CD4-positive, alpha-beta T cell treated with Interleukin-6 at 100 ng/mL for 8 hours (primary cell): Measurements from ENCODE around the gene FOXG1.

ENCODE experiments used
- DNase-seq: peaks from one replicate; pipeline ENCODE4 v3.0.0-alpha.2; 2020; ENCODE audit warnings: mixed read lengths, low spot score

The FOXG1 gene

DNA sequence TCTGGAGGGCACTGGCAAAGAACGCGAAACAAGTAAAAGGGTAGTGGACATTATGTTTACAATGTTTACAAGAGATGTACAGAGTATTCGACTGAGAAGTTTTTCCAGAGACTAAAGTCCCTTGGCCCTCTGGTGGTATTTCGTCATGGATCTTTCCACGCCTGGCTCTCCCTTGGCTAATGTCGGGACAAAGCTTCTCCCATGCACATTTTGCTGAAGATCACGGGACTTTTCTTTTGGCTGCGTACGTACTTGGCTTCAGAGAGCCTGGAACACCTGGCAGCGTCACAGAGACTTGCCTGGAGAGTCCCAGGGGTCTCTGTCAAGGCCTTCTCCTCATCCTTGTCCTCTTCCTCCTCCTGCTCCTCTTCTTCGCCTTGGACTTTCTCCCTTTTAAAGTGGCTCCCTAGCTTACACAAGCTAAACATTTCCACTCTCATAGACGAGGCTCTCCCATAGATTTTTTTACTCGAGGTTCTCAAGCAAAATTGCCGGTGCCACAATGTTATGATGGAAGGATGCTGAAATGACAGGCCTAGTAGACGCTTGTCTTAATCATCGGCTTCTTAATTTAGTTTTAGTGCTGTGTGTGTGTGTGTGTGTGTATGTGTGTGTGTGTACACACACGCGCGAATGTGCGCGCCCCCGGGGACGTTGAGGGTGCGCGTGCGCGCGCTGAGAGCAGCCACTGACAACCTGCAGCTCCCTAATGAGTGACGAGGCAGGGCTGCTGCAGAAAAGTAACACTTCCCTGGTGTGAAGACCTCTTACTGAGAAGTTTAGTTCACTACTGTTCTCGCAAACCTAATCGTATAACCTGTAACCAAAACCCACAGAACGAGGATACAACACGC is 4.9 kb upstream of the FOXG1 start:
- DNase-seq: no peak

DNA sequence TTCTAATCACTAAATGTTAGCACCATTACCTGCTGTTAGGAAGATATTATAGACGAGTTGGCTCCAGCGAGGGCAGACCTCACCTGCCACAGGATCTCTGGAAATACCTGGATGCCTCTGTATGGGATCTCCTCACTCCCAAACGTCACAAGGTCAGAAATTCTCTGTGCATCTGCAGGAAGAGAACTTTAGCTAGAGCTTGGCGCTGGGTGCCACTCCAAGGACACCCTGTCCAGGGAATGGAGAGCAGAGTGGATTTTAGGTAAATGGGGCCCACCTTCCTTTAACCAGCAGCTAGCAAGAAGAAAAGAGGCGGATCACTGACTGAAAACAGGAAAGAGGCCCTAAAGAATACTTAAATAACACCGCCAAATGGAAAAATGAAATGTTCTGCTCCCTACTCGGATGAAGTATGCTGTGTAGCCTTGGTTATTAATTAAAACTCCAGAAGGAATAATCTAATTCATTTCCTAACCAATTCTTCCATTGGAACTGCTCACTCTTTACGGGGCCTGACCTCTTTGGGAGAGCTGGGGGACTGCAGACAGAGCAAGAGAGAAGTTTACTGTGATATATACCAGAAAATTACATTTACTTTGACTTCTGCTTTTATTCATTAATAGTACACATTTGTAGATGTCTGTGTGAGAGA is 4.2 kb upstream of the FOXG1 start:
- DNase-seq: no peak

DNA sequence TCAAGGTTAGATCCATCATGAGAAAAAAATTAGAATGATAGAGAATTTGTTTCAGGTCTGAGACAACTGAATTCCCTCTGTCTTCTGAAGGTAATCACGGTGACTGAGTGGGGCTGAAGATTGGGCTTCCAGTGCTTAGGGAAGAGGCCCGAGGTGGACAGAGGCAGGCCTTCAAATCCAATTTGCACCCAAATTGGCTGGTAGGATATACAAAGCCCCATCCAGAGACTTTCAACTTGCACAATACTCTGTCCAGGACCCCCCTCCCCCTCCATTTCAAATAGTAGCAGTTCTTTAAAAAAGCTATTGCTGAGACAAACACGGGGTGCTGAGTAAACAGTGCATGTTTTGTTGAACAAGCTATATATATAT is 3.6 kb upstream of the FOXG1 start:
- no peak for DNase-seq

DNA sequence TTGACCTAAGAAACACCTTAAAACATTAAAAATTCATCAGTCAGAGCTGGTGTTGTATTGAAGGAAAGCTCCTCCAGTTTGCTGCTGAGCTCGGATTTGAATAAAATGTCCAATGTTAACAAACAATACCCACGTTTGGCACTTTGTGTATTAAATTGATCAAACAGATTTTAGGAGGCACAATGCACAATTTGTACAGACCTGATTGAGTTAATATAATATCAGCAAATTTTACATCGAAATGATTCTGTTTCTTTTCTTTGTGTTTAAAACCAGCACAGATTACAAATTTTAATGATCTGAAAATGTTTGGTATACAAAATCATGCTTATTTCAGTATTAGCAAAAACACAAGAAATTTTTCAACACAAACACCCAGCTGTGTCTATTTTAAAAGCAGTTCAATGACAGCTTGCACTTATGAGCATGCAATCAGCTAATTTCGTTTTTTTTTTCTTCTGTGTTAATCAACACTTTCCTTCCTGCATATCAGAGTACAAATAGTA is 2.8 kb upstream of the FOXG1 start:
- DNase-seq: no peak

DNA sequence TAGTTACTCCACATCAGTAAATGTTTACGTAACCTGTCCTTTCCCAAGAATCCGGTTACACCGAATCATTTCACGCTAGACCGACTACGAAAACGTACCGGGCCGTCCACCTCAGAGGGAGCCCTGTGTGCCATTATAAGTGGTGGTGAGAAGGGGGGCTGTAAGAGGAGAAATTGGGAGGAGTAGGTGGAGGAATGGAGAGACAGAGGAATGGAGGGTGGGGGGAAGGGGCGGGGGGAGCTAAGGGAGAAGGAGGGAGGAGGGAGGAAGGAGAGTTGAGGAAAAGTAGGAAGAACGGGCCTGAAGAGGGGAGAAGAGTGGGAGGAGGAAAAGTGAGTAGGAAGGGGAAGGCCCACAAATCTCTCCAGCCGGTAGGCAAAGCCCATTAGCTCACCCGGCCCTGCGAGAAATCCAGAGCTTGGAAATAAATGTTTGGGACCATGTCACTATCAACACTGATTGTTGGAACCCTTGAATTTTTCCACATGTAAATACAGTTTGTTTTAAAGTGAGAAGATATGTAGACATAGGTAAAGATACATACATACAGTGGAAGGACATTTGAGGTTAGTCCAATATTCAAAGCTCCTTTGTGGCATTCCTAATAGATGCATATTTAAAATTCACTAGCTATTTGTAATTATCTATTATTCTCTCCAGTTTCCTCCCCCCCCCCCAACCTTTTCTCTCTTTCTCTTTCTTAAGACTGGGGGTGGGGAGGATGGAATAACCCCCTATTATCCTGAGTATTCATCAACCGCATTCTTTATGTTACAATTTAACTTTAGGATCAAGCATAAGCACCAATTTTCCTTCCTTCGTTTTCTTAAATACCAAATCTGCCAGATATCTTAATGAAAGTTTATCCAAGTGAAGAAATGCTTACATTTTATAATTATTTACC is 2.1 kb upstream of the FOXG1 start:
- no peak for DNase-seq

DNA sequence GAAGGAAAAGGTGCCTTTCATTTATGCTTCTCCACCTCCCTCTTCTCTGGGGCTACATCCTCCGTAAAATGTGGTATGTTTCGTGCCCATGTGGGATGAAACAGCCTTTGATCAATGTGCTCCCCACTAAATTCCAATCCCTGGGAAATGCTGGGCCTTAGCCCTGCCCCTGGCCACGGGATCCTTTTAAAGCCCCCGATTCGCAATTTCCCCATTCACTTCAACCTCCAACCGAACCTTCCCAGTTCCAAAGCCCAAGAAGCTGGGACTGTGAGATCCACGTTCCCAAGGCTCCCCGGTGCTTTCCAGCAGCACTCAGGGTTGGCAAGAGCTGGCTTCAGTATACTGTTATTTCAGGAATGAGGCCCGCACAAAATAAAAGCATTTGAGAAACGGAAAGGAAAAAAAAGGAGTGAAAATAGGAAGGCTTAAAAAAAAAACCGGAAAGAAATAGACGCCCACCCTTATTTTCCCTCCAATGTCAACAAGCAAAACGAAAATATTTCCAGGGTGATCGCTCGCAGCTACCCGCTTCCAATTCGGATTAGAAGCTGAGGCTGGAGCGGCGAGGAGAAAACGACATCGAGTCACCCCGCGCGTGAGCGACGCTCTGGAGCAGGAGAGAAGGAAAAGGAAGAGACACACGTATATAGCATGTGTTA is 1.3 kb upstream of the FOXG1 start:
- DNase-seq: no peak

DNA sequence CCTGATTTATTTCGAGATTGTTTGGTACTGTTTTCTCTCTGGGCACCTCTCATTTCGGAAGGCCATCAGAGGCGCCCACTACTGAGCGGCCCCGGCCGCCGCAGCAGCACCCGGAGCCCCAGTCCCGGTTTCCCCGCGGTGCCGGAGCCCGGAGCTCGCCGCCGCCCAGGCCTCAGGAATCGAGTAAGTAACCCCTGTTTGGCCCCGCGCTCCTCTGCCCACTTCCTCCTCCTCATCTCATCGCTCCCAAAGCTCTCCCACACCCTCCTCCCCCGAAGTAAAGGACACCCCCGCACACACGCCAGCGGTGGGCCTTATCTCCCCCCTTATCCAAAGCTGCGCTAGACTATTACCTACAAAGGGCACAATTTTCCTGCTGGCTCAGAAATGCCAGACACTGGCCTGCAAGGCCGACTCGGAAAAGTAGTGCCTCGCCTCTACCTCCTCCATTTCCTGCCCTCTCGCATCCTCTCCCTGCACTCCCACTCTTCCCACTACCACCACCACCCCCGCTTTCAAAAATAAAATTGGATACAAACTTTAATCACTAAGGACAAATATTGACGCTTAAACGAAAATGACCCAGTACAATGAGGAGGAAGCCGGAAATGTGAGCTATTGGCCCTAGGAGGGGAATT is 637 bp upstream of the FOXG1 start:
- no peak for DNase-seq

DNA sequence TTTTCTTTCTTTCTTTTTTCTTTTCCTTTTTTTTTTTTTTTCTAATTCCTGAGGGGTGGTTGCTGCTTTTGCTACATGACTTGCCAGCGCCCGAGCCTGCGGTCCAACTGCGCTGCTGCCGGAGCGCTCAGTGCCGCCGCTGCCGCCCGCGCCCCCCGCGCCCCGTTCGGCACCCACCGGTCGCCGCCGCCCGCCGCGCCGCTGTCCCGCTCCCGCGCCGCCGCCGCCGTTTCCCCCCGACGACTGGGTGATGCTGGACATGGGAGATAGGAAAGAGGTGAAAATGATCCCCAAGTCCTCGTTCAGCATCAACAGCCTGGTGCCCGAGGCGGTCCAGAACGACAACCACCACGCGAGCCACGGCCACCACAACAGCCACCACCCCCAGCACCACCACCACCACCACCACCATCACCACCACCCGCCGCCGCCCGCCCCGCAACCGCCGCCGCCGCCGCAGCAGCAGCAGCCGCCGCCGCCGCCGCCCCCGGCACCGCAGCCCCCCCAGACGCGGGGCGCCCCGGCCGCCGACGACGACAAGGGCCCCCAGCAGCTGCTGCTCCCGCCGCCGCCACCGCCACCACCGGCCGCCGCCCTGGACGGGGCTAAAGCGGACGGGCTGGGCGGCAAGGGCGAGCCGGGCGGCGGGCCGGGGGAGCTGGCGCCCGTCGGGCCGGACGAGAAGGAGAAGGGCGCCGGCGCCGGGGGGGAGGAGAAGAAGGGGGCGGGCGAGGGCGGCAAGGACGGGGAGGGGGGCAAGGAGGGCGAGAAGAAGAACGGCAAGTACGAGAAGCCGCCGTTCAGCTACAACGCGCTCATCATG is 654 bp downstream of the FOXG1 start:
- no peak for DNase-seq

DNA sequence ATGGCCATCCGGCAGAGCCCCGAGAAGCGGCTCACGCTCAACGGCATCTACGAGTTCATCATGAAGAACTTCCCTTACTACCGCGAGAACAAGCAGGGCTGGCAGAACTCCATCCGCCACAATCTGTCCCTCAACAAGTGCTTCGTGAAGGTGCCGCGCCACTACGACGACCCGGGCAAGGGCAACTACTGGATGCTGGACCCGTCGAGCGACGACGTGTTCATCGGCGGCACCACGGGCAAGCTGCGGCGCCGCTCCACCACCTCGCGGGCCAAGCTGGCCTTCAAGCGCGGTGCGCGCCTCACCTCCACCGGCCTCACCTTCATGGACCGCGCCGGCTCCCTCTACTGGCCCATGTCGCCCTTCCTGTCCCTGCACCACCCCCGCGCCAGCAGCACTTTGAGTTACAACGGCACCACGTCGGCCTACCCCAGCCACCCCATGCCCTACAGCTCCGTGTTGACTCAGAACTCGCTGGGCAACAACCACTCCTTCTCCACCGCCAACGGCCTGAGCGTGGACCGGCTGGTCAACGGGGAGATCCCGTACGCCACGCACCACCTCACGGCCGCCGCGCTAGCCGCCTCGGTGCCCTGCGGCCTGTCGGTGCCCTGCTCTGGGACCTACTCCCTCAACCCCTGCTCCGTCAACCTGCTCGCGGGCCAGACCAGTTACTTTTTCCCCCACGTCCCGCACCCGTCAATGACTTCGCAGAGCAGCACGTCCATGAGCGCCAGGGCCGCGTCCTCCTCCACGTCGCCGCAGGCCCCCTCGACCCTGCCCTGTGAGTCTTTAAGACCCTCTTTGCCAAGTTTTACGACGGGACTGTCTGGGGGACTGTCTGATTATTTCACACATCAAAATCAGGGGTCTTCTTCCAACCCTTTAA is 1.5 kb downstream of the FOXG1 start:
- no peak for DNase-seq

DNA sequence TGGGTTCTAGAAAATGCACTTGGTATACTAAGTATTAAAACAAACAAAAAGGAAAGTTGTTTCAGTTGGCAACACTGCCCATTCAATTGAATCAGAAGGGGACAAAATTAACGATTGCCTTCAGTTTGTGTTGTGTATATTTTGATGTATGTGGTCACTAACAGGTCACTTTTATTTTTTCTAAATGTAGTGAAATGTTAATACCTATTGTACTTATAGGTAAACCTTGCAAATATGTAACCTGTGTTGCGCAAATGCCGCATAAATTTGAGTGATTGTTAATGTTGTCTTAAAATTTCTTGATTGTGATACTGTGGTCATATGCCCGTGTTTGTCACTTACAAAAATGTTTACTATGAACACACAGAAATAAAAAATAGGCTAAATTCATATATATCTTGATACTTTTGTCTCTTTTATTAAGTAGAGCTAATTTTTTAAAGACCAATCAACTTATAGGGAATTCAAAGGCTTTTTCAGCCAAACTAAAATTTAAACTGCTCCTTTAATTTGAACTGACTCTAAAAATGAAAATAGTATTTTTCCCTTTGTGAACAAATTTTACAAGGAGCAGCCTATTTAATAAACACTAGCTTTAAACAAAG is 2.8 kb downstream of the FOXG1 start:
- no peak for DNase-seq

DNA sequence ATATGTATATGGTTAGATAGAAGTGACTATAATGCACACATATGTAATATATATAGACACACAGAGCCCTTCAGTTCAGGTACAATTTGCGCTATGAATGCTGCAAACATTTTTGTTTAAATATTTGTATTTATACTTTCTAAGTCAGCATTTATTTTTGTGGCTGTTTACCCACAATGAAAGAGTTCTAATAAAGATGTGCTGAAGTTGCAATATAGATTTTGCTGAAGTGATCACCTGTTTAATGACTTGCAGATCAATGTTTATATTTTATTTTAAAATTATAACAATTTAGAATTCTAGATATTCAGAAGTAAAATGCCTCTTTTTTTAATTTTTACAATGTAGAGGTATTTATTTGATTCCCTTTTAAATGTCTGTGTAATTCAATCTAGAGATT is 3.5 kb downstream of the FOXG1 start:
- no peak for DNase-seq

DNA sequence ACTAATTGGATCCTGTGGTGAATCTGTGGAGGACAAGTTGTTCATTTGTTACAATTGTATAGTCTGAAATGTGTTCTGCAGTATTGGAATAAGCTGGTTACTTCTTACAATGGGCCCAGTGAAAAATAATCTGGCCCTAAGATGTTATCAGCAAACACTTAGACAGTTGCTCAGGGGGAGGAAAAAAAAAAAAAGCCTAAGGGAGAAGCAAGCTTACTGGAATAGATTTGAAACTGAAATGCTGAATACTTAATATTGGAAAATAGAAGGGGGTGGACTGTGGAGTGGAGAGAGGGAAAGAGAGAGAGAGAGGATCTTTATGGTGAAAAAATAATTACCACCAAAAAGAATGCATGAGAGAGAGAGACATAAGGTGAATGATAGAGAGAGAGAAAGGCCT is 4.0 kb downstream of the FOXG1 start:
- no peak for DNase-seq

DNA sequence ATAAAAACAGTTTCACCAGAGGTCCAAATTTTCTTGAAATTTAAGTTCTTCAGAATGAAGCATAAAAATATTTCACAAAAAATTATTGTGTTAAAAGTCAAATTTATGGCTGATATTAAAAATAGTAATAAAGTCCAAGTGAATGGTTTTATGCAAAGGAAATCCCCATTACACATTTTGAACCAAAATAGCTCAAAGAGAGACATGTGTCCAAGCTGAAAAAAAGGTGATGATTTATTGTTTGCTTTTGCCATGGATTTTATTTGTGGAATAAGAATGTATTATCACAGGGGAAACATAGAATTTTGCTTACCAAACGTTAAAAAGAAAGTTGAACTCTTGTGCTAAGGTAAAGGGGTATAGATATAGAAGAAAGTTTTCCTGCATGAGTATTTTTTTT is 4.6 kb downstream of the FOXG1 start:
- DNase-seq: no peak

DNA sequence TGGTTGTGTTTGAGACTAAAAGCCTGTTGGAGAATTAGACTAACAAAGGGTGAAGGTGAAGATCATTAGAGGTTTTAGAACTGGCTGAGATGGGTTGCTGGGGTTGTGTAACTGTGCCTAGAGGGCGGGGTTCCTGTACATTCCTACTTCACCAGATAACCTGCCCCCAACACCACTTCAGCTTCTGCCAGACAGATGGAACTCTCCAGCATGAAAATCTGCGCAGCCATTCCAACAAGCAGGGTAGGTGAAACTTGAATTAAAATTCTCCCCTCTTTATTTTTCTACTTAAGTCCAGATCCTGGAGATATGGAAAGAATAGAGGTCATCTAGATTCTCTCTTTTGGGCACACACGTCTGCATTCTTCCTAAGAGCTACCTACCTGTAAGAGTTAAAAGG is 6.0 kb downstream of the FOXG1 start:
- DNase-seq: no peak

DNA sequence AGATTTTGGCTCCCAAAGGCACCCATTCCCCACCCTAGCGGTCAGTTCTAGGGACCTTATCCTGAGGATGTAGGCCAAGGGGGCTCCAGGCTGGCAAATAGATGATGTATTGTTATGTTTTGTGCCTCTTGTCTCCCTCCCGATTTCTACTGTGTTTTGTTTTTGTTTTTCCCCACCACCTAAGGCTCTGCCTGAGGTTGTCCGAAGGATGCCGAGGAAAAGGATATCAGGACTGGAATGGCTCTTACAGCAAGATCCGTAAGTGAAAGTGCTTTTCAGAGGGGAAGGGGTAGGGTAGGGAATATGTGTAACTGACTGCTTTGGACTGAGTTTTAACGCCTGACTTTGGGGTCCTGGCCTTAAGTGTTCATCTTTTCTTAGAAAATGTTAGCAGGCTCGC is 6.6 kb downstream of the FOXG1 start:
- DNase-seq: no peak

DNA sequence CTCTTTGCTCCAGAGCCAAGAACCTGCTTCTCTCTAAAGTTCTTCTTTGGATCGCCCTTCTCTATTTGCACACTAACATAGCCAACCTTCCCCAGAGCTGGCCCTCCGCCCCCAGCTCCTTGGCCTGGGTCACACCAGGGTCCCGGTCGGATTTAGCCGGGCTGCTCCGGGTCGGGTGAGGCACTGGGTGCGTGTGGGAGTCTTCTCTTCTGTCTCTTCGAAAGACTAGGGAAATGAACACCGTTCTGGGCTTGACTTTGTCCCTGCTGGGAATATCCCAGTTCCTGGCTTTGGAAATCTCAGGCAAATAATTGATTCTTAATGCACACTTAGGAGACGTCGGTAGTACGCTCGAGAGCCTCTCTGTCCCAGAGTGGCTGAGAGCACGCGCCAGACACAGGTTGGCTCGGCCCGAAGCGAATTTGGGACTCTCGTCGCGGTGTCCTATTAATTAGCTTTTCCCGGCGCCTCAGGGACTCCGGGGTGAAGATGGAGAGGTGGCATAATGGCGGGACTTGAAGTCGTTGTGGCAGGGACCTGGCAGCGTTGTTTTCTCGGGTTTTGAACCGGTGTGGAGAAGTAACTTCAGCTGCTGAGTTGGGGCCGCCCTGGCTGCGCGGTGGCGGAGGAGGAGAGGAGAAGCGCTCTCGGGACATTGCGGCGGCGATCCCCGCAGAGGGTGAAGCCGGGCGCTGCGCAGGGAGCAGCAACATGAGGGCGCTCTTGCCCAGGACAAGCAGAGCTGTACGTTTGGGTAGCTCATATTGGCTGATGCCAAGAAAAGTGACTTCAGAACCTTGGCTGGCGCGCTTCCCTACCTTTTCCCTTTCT is 7.5 kb downstream of the FOXG1 start:
- DNase-seq: no peak

DNA sequence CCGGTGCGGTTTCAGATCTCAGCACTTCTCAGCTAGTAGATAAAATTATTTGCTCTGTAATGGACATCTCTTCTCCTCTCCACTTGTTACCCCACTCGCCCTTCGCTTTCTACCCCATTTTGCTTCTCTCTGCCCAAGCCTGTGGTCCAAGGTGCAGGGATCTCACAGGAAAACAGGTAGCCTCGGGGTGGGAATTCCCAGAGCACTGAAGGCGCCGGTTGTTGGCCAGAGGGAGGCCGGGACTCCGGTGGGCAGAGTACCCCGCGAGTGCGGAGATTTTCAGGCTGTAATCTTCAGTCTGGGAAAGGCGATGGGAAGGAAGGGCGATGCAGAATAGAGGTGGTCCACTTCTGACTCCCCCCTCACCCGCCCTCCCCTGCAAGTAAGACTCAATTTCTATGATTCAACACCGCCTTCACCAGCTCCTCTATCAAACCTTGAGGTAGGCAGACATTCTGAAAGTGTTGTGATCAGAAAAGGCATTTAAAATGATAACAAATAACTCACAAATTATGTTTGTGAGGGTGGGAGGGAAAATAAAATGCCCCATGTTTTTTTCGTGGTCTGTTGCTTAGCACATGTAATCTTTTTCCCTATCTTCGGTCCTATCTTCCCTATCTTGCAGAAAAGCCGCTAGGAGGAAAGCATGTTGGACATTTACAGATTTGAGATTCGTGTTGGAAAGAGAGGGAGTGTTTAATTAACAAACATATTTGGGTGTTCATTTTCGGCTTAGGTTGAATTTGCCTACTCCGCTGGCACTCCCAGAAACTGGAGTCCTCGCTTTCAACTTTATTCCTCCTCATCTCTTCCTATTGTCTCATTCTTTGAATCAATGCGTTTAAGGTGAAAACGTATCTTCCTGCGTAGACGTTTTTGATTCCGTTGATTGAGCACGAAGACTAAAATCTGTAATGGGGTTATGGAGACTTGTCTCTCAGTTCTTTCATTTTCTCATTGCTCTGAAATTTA is 8.5 kb downstream of the FOXG1 start:
- DNase-seq: no peak
